Parathyroid adenoma (tissue), 2 donors: ENCODE results near the gene OR1J1.

ENCODE experiments used
- H2AFZ ChIP-seq: fragments of 300-600 bp; sonication (generic); one replicate; pipeline ENCODE4 v1.7.0; 2017; ENCODE audit warnings: antibody characterized with exemption, mild to moderate bottlenecking
- H3K27ac ChIP-seq: fragments of 300-600 bp; sonication (generic); one replicate; pipeline ENCODE4 v1.7.0; 2017
- H3K27me3 ChIP-seq: fragments of 300-600 bp; sonication (generic); one replicate; pipeline ENCODE4 v1.7.0; 2017; ENCODE audit warnings: low read length; ENCODE audit not compliant: control insufficient read depth, insufficient read depth
- H3K36me3 ChIP-seq: fragments of 300-600 bp; sonication (generic); one replicate; pipeline ENCODE4 v1.7.0; 2017; ENCODE audit warnings: low read length; ENCODE audit not compliant: control insufficient read depth, insufficient read depth
- H3K4me1 ChIP-seq: fragments of 300-600 bp; sonication (generic); one replicate; pipeline ENCODE4 v1.7.0; 2017; ENCODE audit warnings: control low read depth
- H3K4me2 ChIP-seq: fragments of 300-600 bp; sonication (generic); one replicate; pipeline ENCODE4 v1.7.0; 2017; ENCODE audit warnings: low read length
- H3K4me3 ChIP-seq: fragments of 300-600 bp; sonication (generic); one replicate; pipeline ENCODE4 v1.7.0; 2017; ENCODE audit warnings: low read depth, low read length
- H3K79me2 ChIP-seq: fragments of 300-600 bp; sonication (generic); one replicate; pipeline ENCODE4 v1.7.0; 2017; ENCODE audit warnings: control low read depth
- H3K9ac ChIP-seq: fragments of 300-600 bp; sonication (generic); one replicate; pipeline ENCODE4 v1.7.0; 2017; ENCODE audit warnings: mild to moderate bottlenecking
- H3K9me3 ChIP-seq: fragments of 300-600 bp; sonication (generic); one replicate; pipeline ENCODE4 v1.7.0; 2017; ENCODE audit warnings: low read length; ENCODE audit not compliant: control insufficient read depth
- TF ChIP-seq, protein P1 (sequence below): fragments of 300-600 bp; sonication (generic); IDR thresholded peaks from one replicate; pipeline ENCODE4 v1.7.0; 2017; ENCODE audit warnings: antibody characterized with exemption, mild to moderate bottlenecking
- donor health status: primary hyperparathyroidism.

The OR1J1 gene

DNA sequence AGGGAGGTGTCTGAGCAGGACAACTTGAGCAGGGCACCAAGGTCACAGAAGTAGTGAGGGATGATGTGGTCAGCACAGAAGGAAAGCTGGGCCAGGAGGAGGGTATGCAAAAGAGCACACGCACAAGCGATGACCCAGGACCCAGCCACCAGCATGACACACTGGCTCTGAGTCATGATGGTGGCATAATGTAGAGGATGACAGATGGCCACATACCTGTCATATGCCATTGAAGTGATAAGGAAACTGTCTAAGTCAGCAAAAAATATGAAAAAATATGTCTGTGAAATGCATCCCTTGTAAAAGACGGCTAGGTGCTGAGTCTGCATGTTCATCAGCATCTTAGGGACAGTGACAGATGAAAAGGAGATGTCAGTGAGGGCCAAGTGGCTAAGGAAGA is 380 bp downstream of the OR1J1 start:
- Histone ChIP-seq H3K27me3 (no peaks in the 10 kb centered on the region), H2AFZ (no peak overlapping the region), H3K36me3 (no peaks in the 10 kb centered on the region), H3K4me3 (no peak overlapping the region), H3K9ac (no peak overlapping the region), H3K4me2 (no peak overlapping the region), H3K79me2 (no peaks in the 10 kb centered on the region), H3K4me1 (no peaks in the 10 kb centered on the region), H3K27ac (no peak overlapping the region), H3K9me3 (no peaks in the 10 kb centered on the region)
- TF ChIP-seq, protein P1, sequence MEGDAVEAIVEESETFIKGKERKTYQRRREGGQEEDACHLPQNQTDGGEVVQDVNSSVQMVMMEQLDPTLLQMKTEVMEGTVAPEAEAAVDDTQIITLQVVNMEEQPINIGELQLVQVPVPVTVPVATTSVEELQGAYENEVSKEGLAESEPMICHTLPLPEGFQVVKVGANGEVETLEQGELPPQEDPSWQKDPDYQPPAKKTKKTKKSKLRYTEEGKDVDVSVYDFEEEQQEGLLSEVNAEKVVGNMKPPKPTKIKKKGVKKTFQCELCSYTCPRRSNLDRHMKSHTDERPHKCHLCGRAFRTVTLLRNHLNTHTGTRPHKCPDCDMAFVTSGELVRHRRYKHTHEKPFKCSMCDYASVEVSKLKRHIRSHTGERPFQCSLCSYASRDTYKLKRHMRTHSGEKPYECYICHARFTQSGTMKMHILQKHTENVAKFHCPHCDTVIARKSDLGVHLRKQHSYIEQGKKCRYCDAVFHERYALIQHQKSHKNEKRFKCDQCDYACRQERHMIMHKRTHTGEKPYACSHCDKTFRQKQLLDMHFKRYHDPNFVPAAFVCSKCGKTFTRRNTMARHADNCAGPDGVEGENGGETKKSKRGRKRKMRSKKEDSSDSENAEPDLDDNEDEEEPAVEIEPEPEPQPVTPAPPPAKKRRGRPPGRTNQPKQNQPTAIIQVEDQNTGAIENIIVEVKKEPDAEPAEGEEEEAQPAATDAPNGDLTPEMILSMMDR: no peak

DNA sequence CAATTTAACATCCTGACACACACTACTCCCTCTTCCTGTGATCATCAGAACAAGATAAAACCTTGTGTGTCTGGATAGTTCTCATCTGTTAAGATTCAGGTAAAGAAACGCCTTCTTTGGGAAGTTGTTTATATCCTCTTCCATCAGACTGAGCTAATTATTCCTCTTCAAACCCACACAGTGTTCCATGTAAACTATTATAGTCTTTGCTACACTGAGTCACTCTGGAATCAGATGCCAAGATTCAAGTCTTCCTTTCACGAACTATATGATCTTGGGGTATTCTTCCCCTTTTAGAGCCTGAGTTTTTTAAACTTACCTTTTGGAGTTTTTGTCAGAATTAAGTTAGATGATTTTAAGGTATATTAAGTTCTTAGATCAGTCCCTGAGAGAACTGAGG is 2.0 kb downstream of the OR1J1 start:
- H3K36me3 ChIP-seq: no peaks in the 10 kb centered on the region
- TF ChIP-seq, protein P1: no peak
- no peak overlapping the region for H3K27ac ChIP-seq

DNA sequence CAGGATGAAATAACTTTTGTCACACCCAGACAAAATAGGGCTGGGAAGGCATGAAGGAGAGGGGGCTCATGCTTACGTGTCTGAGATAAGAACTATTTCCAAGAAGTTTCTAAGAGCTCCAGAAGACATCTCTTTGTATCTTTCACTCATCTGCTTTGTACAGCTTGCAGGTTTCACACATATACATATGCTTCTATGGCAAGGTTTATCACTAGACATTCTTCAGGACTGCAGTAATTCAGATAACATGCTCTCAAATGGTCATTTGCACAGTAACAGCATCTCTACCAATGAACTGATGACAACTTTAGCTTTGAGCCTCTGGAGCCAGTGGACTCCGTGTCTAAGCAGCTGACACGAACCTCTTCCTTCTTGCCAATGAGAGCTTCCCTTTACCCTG is 3.2 kb downstream of the OR1J1 start:
- Histone ChIP-seq H3K4me1 (no peaks in the 10 kb centered on the region), H3K4me3 (no peak overlapping the region), H3K9me3 (no peaks in the 10 kb centered on the region), H3K79me2 (no peaks in the 10 kb centered on the region), H3K36me3 (no peaks in the 10 kb centered on the region), H3K27me3 (no peaks in the 10 kb centered on the region), H2AFZ (no peak overlapping the region), H3K9ac (no peak overlapping the region), H3K4me2 (no peak overlapping the region), H3K27ac (no peak overlapping the region)
- TF ChIP-seq, protein P1: no peak

More for the DNA sequence above, 2.0 kb downstream of the OR1J1 start:
- H2AFZ ChIP-seq: no peak overlapping the region
- no peaks in the 10 kb centered on the region for H3K4me1 ChIP-seq
- no peak overlapping the region for H3K4me2 ChIP-seq
- no peaks in the 10 kb centered on the region for H3K79me2 ChIP-seq
- no peak overlapping the region for H3K4me3 ChIP-seq
- no peaks in the 10 kb centered on the region for H3K9me3 ChIP-seq
- no peak overlapping the region for H3K9ac ChIP-seq
- H3K27me3 ChIP-seq: no peaks in the 10 kb centered on the region

DNA sequence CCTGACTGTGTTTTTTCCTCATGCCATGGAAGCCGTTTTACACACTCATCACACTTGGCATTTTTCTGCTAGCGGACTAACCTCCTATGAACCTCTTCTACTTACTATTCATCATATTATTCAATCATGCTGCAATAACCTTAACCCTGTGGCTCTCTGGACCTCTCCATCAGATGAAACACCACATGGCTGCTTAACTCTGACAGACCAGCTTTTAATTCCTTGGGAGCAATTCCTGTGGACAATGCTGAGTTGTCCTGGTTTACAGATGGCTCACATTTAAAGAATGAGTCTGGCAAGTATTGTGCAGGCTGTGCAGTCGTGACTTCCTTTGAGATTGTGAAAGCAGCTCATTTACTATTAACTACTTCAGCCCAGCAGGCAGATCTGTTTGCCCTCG is 9.0 kb downstream of the OR1J1 start:
- H3K27me3 ChIP-seq: peaks cover 4% of the 10 kb centered on the region

DNA sequence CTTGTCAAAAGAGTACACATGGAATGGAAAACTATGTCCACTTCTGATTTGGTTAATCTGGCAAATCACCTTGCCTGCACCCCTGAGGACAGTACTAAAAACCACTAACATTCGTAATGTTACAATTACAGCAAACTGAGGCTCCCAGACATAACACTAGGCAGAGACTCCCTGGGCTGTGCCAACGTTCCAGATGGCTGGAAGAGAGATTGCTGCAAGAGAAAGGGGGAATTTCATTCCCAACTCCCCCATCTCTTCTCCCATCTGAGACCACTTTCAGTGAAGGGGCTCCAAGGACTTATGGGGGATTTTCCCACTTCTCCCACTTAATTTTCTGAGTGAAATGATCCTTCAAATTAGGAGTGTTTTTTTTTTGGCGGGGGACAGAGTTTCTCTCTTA is 11.3 kb downstream of the OR1J1 start:
- Histone ChIP-seq H3K36me3 (no peaks in the 10 kb centered on the region), H3K79me2 (no peaks in the 10 kb centered on the region), H3K9ac (no peak overlapping the region), H3K4me3 (no peak overlapping the region), H3K27me3 (peaks cover 4% of the 10 kb centered on the region), H2AFZ (no peak overlapping the region), H3K27ac (no peak overlapping the region), H3K9me3 (no peaks in the 10 kb centered on the region), H3K4me2 (no peak overlapping the region), H3K4me1 (no peaks in the 10 kb centered on the region)
- TF ChIP-seq, protein P1: no peak

More for the DNA sequence above, 9.0 kb downstream of the OR1J1 start:
- H3K79me2 ChIP-seq: no peaks in the 10 kb centered on the region
- TF ChIP-seq, protein P1: no peak
- H2AFZ ChIP-seq: no peak overlapping the region
- H3K4me3 ChIP-seq: no peak overlapping the region
- H3K4me1 ChIP-seq: no peaks in the 10 kb centered on the region
- H3K9me3 ChIP-seq: no peaks in the 10 kb centered on the region
- no peak overlapping the region for H3K27ac ChIP-seq
- no peak overlapping the region for H3K9ac ChIP-seq
- no peak overlapping the region for H3K4me2 ChIP-seq
- no peaks in the 10 kb centered on the region for H3K36me3 ChIP-seq
